Measurements from ENCODE around the gene CLDN11.

Gene CLDN11

DNA sequence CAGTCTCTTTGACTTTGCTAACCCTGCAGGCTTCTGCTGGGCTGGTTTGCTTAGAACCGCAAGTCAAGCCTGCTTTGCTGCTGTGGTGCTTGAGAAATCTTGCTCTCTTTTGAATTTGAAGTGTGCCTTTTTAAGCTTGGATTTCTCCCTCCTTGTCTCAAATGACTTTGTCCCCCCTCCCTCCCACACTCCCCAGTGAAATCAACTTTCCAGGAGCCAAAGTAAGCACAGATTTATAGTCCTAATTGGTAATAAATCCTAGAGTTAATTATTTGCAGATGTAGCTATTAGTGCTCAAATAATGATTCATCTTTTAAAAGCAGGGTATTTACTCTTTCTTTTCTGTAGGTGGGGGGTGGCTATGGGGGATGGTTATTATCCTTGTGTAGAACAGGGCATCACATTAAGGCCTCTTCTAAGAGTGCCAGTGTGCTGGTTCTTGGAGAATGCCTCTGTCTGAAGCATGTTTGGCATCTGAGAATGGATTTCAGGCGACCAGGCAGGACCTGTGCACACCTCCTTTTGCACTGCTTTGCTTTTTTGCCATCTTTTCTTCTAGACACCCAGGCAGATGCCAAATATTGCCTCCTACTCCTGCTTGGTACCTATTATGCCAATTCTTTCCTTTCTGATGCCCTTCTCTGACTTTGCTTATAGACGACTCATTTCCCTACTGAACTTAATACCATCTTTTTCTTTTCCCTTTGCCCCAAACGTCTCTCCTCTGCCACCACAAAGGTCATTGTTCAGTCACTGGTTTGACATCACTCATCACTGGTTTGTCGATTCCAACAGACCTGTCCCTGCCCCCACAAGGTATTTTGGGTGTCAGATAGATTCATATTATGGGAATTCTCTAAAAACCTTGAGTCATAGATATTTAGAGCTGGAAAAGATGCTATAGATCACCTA lies 50.7 kb downstream of the CLDN11 start:
- no peaks in the 10 kb centered on the region for H3K9me3 Mint-ChIP-seq
- intact Hi-C loops (cut with micrococcal nuclease), result no loop called here
- H3K36me3 Mint-ChIP-seq (ENCODE audit: low read depth), result no peaks in the 10 kb centered on the region
- no peak overlapping the region for H3K27ac Mint-ChIP-seq
- H3K4me1 Mint-ChIP-seq (ENCODE audit: low read depth), result no peaks in the 10 kb centered on the region
- H3K4me3 Mint-ChIP-seq, result no peak overlapping the region
- H3K27me3 Mint-ChIP-seq, result peaks cover 8% of the 10 kb centered on the region

DNA sequence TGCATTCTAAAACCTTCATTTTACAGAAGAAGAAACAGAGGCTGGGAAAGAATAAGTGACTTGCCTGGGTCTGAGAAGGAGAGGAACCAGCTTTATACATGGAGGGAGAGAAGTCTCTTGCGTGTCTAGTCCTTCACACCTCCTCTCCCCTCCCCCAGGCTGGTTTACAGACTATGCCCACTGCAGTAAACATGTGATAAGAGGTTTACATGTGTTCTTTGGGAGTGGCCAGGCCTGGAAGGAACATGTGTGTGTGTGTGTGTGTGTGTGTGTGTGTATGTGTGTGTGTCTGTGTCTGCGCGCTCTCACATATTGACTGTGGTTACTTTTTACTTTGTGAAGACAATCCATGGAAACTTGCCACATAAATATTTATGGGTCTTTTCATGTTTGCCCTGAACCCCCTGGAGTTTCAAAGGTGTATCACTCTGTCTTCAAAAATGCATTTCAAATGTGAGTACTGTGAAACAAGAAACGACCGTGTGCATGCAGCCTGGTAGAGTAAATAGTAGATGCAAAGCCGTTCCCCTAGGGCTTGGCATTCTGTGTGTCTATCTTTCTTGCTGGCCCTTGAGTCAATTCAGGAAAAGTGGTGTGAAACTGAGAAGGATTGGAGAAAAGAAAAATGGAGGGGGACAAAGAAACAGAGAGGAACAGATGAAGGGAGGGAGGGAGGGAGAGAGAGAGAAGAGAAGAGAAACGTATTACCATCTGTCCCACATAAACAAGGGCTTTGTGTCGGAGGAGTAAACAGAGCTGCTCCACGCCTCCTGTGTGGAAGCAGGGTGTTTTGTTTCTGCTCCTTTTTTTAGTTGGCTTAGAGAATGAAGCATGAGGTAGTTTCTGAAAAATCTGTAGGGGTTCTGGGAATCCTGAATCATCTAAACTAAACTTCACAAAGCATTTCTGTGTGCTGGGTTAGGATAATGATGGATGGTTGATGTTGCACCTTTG lies 51.7 kb downstream of the CLDN11 start:
- Mint-ChIP-seq H3K4me1 (ENCODE audit: low read depth) (no peaks in the 10 kb centered on the region), H3K36me3 (ENCODE audit: low read depth) (no peaks in the 10 kb centered on the region), H3K27ac (no peak overlapping the region), H3K27me3 (peaks cover 8% of the 10 kb centered on the region), H3K4me3 (no peak overlapping the region), H3K9me3 (no peaks in the 10 kb centered on the region)
- intact Hi-C loops (cut with micrococcal nuclease), result no loop called here

DNA sequence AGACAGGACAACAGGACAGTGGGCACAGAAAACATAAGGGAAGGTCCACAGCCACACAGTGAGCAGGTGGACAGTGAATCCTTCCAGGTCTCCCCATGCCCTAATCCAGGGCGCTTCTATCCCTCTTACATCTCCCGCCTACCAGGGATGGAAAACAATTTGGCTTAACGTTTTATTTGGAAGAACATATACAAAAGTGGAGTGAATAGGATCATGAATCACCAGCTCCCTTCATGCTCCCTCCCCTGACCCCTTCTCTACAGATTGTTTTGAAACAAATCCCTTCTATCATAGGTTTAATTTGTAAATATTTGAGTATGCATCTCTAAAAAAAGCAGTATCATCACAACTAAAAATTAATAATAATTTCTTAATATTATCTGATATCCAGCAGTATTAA lies 52.5 kb downstream of the CLDN11 start:
- intact Hi-C loops (cut with micrococcal nuclease), result no loop called here
- no peak overlapping the region for H3K4me3 Mint-ChIP-seq
- H3K4me1 Mint-ChIP-seq (ENCODE audit: low read depth), result no peaks in the 10 kb centered on the region
- peaks cover 10% of the 10 kb centered on the region for H3K27me3 Mint-ChIP-seq
- no peaks in the 10 kb centered on the region for H3K9me3 Mint-ChIP-seq
- H3K27ac Mint-ChIP-seq, result no peak overlapping the region
- H3K36me3 Mint-ChIP-seq (ENCODE audit: low read depth), result no peaks in the 10 kb centered on the region

DNA sequence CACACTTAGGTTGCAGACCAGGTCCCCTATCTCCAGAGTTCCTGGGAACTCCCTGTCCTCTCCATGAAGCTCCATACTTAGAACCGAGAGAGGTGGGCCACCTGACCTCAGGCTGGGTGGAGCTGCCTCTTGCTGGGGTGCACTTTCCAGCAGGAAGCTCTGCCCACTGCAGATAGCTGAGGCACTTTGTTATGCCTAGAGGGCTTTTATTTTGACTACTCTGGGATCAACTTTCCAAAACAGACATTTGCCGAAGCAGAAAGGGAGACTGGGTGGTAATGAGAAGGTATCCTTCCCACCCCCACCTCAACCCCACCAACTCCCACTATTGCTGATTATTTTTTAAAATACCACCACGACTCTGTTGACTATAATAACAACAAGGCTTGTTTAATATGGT lies 54.7 kb downstream of the CLDN11 start:
- no peaks in the 10 kb centered on the region for H3K4me1 Mint-ChIP-seq (ENCODE audit: low read depth)
- no peaks in the 10 kb centered on the region for H3K9me3 Mint-ChIP-seq
- no peak overlapping the region for H3K4me3 Mint-ChIP-seq
- H3K27ac Mint-ChIP-seq, result no peak overlapping the region
- peaks cover 10% of the 10 kb centered on the region for H3K27me3 Mint-ChIP-seq
- no peaks in the 10 kb centered on the region for H3K36me3 Mint-ChIP-seq (ENCODE audit: low read depth)
- intact Hi-C loops (cut with micrococcal nuclease), result no loop called here

DNA sequence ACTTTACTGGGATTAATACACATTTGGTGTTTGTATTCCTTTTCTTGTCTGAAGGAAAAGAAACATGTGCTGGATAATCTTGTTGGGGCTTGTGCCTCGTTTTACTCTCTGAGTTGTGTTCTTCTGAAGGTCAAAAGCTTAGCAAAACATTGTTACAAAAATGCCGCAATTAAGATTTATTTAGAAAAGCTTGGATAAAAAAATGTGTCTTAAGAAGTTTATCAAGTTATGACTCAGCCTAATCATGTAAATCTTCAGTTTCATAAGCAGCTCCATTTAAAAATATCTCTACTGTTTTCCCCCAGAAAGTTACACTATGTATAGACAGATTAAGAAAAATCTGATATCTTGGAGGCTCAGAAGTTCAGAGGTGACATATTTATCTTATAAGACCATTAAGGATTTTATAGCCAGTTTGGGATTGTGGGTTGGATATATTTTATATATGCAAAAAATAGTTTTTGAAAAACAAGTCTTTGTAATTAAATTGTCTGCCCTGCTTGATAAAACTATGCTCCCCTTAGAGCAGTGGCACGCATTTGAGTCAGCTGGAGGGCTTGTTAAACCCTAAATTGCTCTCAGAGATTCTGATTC lies 56.5 kb downstream of the CLDN11 start:
- H3K4me3 Mint-ChIP-seq, result no peak overlapping the region
- H3K4me1 Mint-ChIP-seq (ENCODE audit: low read depth), result no peaks in the 10 kb centered on the region
- intact Hi-C loops (cut with micrococcal nuclease), result no loop called here
- H3K9me3 Mint-ChIP-seq, result no peaks in the 10 kb centered on the region
- no peaks in the 10 kb centered on the region for H3K36me3 Mint-ChIP-seq (ENCODE audit: low read depth)
- no peak overlapping the region for H3K27ac Mint-ChIP-seq
- peaks cover 10% of the 10 kb centered on the region for H3K27me3 Mint-ChIP-seq

DNA sequence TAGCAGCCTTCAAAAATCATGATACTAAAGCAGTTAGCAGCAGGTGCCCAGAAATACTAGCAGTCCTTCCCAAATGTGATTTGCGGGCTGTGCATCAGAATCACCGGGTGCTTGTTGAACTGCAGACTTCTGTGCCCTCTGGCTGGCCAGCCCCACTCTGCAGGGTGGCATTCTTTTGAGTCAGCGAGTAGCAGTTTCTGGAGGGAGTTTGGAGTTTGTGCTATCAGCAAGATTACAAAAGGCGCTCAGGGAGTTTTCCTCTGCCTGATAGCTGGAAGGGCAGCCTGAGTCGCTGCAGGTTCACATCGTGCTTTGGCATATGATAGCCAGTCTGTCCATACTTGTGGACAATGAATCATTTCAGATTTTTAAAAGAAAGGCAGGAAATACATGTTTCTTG lies 57.6 kb downstream of the CLDN11 start:
- H3K4me1 Mint-ChIP-seq (ENCODE audit: low read depth), result no peaks in the 10 kb centered on the region
- no peaks in the 10 kb centered on the region for H3K9me3 Mint-ChIP-seq
- no peaks in the 10 kb centered on the region for H3K36me3 Mint-ChIP-seq (ENCODE audit: low read depth)
- peaks cover 7% of the 10 kb centered on the region for H3K27me3 Mint-ChIP-seq
- intact Hi-C loops (cut with micrococcal nuclease), result no loop called here
- H3K27ac Mint-ChIP-seq, result no peak overlapping the region
- H3K4me3 Mint-ChIP-seq, result no peak overlapping the region

DNA sequence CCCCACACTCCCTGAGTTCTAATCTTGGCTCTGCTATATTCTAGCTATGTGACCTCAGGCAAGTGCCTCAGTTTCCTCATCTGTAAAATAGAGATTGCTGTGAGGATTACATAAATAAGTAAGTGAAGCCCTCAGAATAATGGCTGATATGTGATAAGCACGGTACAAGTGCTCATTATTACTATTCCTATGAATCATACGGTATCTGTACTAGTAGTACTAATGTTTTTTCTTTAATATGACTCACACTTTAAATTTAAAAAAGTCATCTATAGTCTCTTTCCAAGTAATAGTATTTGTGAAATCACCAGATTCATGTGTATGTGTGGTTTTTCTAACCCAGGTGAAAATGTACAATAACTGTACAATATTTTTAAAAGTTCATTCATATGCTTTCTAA lies 58.7 kb downstream of the CLDN11 start:
- no peaks in the 10 kb centered on the region for H3K36me3 Mint-ChIP-seq (ENCODE audit: low read depth)
- H3K27ac Mint-ChIP-seq, result no peak overlapping the region
- no peaks in the 10 kb centered on the region for H3K4me1 Mint-ChIP-seq (ENCODE audit: low read depth)
- no peaks in the 10 kb centered on the region for H3K9me3 Mint-ChIP-seq
- peaks cover 5% of the 10 kb centered on the region for H3K27me3 Mint-ChIP-seq
- intact Hi-C loops (cut with micrococcal nuclease), result no loop called here
- H3K4me3 Mint-ChIP-seq, result no peak overlapping the region

DNA sequence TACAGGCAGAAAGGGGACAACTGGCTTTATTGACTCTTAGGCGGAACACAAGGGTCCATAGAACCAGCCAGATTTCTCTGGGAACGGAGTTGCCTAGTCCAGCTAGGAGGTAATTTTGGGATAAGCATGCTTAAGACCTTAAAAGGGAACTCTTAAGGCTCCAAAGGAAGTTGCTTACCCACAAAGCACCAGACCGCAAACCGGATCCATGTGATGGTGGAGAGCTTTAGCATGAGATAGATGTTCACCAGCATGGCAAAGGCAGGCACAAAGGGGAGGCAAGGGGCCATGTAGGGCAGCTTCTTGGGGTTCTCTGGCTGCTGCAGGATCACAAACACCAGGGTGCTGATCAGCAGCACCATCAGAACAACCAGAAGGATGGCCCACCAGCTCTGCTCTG lies 61.4 kb downstream of the CLDN11 start:
- no peak overlapping the region for H3K27ac Mint-ChIP-seq
- H3K4me1 Mint-ChIP-seq (ENCODE audit: low read depth), result no peaks in the 10 kb centered on the region
- no peaks in the 10 kb centered on the region for H3K9me3 Mint-ChIP-seq
- peaks cover 2% of the 10 kb centered on the region for H3K27me3 Mint-ChIP-seq
- H3K36me3 Mint-ChIP-seq (ENCODE audit: low read depth), result no peaks in the 10 kb centered on the region
- H3K4me3 Mint-ChIP-seq, result no peak overlapping the region
- intact Hi-C loops (cut with micrococcal nuclease), result no loop called here

DNA sequence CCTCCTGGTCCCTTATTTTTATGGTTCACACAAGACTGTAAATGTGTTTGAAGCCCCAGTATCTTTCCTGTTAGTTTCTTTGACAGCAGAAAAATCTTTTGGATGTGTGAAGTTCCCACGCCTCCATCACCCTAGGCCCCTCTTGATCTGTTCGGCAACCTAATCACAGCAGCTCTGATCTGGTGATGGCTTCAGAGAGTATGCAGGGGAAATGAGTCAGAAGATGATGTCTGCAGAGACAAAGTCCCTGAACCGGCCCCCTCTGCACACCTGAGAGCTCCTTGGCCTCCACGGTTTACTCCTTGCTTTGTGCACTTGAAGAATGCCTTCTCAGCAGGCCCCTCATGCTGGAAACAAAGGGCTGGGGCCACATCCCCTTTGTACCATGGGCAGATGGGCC lies 63.5 kb downstream of the CLDN11 start:
- Mint-ChIP-seq H3K4me1 (ENCODE audit: low read depth) (no peaks in the 10 kb centered on the region), H3K27ac (no peak overlapping the region), H3K4me3 (no peak overlapping the region), H3K36me3 (ENCODE audit: low read depth) (no peaks in the 10 kb centered on the region), H3K27me3 (no peaks in the 10 kb centered on the region), H3K9me3 (no peaks in the 10 kb centered on the region)
- intact Hi-C loops (cut with micrococcal nuclease), result no loop called here

DNA sequence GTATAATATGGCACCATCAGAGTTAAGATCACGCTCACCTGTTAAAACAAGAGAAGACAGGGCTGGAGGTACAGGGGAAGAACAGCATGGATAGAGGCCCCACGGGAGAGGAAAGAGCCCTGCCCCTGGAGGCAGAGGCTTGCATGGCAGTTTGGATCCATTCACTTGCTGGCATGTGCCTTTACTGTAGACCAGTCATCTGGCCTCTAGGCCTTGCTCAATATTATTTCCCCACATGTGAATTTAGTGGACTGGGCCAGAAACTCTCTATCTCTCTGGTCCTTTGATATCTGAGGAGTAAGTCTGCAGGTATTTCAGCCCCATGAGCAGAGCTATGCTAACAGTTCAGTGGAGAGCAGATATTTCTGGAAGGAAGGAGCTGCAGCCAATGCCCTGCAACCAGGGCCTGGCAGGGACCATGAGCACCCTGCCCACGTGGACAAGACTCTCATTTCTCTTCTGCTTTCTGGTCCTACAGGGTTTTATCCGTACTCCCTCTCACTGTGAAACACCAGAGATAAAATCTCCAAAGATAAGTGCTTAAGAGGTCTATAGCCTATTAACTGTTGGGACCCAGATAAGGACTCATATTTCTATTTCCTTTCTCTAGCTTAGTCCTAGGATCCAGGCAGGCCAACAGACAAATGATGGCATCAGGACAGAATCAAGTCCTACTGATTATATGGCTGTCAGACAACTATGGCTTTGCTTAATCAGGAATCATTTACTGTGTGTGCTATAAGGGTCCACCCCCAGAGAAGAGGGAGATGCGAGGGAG lies 65.0 kb downstream of the CLDN11 start:
- H3K4me1 Mint-ChIP-seq (ENCODE audit: low read depth), result no peaks in the 10 kb centered on the region
- intact Hi-C loops (cut with micrococcal nuclease), result no loop called here
- H3K27ac Mint-ChIP-seq, result no peak overlapping the region
- no peak overlapping the region for H3K4me3 Mint-ChIP-seq
- no peaks in the 10 kb centered on the region for H3K36me3 Mint-ChIP-seq (ENCODE audit: low read depth)
- no peaks in the 10 kb centered on the region for H3K9me3 Mint-ChIP-seq
- no peaks in the 10 kb centered on the region for H3K27me3 Mint-ChIP-seq
